ENCODE measurements around the gene TEX35.

TEX35 gene

DNA sequence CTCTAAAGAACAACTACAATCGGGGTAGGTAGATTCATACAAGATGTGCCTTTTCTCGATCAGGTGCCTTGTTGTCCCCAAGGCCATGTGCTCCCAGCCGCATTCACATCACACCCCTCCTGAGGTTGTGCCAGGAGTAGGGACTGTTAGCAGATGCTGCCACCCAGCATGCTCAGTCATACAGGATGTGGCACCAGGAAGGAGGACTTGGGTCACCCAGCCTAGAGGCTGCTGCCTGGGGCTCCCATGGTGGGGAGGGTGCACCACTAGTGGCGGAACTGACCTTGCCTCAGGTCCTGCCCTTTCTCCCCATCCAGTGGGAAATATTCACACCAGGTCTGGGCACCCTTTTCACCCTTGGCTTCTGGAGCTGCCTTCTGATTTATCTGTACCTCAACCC lies 8.3 kb downstream of the TEX35 start:
- DNase-seq, result no peak

DNA sequence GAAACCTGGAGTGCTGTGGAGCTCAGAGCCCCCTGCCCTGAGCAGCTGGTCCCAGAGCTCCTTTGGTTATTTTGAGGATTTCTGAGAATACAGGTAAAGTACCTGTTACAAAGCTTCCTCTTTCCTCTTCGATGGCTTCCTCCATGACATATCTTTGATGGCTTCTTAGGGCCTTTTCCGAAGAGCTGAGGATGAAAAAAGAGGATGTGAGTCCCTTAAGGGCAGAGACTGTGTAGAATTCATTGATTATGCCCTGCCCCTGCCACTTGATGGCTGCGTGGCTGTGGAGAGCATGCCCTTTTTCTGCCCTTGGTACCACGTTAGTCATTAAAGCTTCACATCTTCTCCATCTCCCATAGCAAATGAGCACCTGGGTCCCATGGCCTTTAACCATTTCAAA lies 14.2 kb downstream of the TEX35 start:
- DNase-seq, result no peak

DNA sequence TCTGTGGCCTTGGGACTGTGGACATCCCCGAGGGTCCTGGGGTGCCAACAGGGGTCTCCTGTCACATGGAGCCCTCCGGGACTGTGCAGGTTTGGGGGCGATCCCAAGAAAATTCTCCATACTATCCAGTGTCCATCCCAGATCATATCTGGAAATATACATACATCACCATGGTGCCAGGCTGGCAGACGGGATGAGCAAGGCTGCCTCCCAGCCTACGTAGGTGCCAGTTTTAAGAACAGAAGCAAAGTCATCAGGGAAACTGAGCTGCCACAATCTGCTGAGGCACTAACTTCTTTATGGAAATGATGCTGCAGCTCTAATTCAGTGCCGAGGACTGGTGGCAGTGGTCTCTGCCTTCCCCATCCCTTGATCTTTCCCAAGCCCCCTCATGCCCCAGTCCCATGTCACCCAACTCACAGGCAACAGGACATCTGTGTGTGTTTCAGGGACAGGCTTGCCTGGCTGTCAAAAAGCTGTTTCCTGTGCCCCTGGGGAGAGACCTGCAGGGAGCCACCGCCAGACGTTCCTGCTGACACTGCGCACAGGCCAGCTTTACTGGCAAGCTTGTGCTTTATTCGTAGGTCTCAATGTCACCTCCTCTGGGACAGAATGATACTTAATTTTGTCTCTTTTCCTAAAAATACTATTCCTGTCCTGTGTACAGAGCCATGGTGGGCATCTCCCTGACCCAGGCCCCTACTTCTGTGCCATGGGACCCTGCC lies 15.5 kb downstream of the TEX35 start:
- DNase-seq, result no peak

DNA sequence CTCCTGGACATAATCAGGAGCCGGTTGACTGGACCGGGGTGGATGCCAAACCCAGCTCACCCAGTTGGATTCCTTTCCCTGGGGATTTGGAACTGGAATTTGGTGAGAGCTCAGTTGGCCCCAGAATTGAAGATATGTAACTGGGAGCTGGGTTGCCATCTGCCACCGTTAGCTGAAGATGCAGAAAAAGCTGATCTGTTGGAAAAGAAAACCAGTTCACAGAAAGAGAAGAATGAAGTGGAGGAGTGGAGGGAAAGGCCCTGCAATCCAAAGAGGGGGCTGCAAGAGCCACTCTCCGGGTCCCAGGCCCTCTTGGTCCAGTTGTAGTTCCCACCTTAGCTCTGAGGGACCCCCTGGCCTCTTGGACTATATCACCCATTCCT lies 16.0 kb downstream of the TEX35 start:
- no peak for DNase-seq

DNA sequence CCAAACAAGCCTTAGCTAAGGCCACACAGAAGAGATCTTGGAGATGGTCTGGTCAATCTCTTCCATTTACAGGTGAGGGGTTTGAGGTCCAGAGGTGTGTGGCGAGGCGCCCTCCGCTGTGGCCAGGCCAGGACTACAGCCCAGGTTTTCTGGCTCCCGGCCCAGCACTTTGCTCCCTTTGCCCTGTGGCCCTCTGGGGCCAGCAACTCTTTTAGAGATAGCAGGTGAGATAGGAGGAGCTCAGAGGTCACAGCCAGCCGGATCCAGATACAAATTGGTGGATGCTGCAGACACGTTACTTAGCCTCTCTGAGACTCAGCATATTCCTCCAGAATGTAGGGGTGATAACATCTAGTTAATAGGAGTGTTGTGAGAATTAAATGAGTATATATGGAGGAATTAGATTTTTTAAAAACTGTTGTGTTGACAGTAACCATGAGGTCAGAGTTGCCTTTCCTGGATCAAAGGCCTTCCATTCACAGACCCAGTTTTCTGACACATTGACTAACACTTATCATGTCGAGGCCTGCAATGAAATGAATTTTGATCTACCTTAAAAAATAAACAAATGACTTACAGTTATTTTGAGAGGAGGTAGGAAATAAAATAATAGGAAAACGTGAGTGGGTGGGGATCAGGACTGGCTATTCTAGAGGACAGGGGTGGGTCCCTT lies 16.6 kb downstream of the TEX35 start:
- no peak for DNase-seq

DNA sequence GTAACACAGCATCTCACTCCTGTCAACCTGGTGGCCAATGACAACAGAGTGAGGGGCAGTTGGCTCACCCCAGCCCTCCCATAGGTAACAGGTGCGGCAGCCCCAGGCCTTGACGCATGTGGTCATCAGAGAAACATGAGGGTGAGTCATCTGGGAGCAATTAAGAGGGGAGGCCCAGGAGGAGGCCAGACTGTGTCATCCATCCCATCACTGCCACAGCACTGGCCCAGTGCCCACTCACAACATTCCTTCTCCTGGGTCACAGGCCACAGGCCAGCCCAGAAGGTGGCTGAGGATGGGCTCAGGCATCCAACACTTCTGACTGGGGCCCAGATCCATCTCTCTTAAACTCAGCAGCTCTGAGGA lies 17.1 kb downstream of the TEX35 start:
- no peak for DNase-seq

DNA sequence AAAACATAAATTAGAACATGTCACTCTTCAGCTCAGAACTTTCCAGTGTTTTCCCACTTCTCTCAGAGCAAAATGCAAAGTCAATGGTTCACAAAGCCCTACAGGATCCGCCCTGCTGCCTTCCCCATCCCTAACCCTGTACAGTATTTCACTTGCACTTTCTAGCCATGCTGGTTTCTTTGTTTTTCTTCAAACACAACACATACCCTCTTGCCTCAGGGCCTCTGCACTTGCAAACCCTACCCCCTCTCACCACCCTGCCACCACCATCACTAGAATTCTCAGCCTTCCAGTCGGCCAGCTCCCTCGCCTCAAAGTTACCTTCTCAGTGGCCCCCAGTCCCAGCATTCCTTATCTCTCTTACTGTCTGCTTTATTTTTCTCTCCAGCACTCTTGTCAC lies 17.6 kb downstream of the TEX35 start:
- DNase-seq, result no peak

DNA sequence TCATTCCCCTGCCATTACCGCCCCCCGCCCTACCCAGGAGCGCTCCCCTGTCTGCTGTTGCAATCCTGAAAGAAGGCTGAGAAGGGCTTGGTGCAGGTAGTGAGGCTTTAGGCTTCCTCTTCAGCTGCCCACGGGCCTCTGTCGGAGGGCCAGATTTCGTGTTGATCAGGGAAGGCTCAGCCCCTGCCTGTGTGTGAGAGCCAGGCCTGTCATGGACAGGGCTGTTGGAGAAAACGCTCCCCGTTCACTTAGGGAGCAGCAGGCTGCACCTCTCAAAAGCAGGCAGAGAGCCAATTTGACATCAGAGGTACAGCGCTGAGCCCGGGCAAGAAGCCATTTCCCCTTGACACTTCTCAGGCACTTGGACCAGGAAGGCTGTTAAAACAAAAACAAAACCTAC lies 19.0 kb downstream of the TEX35 start:
- DNase-seq, result no peak

DNA sequence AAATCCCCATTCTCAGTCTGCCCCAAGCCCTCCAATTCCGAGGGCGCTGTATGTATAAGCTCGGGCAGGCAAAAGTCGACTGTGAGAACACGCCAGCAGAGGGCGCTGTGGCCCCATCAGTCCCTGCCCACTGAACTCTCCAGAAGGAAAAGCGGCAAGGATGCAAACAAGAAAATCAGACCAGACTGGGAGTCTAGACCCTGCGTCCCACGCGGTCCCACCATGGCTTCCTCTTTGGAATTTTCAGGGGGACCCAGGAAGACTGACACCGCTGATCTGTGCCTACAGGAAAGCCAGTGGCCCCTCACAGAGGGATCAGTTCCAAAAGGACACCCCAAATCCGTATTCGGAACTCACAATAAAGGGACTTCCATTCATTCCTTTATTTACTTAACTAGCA lies 19.5 kb downstream of the TEX35 start:
- DNase-seq, result peak; percentile 69 to 74

DNA sequence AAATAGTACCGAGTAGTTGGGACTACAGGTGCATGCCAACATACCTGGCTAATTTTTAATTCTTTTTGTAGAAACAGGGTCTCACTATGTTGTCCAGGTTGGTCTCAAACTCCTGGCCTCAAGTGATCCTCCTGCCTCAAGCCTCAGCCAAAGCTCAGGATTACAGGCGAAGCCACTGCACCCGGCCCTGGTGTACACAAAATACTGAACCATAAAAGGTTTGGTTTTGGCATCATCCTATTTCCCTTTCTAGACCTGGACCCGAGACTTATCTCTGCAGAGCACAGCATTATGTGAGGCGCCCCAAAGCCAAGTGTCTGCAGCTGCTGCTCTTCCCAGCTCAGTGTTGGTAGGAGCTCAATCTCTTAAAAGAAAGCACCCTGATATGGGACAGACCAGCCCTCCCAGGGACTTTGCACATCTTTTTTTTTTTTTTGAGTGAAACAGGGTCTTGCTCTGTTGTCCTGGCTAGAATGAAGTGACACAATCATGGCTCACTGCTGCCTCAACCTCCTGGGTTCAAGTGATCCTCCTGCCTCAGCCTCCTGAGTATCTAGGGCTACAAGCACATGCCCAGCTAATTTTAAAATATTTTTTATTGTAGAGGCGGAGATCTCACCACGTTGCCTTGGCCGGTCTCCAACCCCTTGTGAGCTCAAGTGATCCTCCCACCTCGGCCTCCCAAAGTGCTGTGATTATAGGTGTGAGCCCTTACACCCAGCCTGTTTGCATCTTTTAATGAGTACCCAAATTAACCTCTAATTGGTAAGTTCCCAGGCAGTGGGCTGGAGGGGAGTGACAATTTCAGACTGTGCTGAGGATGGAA lies 20.4 kb downstream of the TEX35 start:
- no peak for DNase-seq

DNA sequence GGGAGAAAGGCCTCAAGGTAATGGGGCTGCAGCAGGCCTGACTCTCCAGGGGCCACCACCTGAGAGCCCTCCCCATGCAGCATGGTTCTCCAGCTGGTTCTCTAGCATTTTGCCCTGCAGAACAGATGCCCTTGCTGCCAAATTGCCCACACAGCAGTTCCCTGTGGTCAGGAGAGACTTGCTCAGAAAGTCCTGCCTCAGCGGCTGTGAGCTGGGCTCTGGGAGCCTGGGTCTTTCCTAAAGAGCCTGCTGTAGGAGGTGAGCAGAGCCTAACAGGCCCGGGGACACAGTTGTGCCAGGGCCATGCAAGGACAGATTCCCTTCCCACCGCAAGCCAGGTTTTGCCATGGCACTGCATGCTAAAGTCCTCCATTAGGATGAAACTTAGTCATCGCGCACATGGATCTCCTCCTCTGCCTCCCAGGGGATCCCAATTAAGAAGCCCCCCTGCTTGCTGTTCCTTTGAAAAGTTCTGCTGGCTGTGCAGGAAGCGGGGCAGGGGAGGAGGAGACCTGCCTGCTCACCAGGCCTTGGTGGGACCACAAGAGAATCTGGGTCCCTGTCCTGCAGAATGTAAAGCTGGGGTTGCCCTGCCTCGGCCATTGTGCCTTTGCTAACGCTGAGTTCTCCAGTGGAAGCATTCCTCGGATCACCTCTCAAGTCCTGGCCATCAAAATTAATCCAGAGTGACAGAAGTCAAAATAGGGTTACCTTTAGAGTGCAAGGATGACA lies 21.4 kb downstream of the TEX35 start:
- no peak for DNase-seq

DNA sequence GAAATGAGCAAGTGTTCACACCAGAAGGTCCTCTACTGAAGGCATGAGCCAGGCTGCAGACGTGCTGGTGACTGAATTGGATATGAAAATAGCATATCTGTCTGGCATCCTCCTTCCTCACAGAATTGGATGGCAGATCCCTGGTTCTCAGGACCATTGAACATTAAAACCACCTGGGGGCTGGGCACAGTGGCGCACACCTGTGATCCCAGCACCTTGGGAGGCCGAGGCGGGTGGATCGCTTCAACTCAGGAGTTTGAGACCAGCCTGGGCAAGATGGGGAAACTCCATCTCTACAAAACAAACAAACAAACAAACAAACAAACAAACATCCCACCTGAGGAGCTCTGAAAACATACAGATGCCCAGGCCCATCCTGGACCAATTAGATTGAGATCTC lies 23.4 kb downstream of the TEX35 start:
- no peak for DNase-seq

DNA sequence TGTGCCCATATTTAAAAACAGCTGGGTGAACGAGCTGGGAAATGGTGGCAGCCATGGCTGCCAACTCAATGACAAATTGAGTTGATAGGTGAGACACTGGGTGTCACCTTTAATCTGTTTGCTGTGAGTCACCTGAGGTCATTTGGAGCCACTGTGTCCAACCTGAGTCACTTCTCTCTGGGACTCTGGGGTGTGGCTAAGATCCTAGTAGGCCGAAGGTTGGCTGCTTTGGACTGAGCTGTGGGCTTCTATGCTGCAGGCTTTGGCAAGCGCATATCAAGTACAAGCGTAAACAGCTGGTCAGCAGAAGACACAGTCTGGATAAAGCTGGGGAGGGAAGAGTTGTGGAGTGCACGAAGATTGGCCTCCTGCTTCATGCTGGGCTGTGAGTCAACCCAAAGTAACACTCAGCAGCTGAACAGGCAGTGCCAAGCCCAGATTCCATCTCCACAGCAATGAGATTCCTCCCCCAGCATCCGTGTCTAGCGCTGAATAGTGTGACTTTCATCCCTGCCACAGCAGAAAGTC lies 24.0 kb downstream of the TEX35 start:
- no peak for DNase-seq

DNA sequence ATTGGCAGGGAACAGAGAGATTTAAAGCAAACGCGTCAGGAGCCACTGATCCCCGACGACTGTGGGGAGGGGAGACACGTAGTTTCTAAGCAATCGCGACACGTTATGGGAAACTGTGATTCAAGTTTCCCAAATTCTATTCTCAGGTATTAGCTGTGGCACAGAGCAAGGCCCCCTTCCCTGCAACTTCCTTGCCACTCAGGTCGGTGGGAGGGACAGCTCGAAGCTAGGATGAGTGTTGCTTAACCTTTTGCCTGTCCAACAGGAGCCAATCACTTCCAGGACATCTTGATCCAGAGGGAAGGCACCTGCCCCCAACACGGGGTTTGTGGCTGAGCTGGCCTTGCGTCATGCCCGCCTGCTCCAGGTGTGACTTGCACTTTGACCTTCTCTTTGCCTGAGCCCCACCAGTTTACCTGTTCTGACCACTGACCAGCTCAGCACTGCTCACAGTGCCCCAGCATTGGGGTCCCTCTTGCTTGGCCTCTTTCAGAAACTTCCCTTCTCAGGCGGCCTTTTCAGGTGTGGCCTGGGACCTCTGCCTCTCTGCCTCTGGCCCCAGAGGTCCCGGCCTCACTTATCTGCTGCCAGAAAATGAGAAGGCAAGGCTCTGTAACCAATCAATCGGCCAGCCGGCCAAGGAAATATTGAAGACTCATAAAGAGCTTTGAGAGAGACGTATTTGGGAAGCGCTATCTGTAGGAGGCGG lies 24.6 kb downstream of the TEX35 start:
- no peak for DNase-seq

DNA sequence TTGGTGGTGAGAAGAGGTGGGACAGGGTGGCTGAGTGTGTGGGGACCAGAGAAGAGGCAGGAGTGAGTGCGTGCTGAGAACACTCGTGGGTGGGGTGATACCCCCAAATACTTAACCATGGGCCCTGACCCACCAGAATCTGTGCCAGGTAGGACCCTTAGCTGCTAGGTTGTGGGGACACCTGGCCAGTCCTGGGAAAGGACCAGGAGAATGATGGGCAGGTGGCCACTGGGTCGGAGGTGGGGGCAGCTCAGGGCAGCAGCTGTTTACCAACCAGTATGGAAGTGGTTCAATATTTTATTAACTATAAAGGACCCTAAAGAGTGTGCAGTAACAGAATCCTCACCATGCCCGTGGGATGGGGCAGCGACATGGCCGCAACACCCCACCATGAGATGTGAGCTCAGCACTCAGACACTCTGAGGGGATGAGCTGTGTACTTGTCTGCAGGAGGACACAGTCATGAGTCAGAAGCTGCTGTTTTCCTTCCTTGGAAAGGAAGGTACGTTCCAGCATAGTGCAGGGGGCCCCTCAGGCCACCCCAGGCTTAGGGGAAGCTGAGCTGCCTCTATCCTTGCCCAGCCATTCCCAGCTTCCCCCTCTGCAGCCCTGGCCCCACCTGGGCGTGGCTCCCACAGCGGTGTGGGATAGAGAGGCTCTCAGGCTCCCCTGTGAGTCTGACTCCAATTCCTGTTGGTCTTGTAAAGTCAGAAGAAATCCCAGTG lies 25.4 kb downstream of the TEX35 start:
- DNase-seq, result no peak

DNA sequence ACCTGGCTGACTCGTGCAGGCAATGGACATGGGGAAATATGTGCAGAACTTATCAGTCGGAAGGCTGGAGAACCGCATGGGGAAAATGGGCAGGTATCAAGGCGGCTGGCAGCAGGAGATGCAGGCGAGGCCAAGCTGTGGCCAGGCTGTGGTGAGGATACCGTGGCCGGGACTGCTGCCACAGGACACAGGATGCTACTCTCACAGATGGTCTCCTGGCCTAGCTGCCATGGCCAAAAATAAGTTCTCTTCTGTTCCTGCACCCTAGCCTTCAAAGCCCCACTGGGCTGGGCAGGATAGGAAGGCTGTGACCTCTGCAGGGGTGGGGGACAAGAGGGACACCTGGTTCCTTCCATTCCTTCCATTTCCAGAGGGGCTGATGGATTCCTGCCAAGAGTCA lies 26.4 kb downstream of the TEX35 start:
- no peak for DNase-seq

DNA sequence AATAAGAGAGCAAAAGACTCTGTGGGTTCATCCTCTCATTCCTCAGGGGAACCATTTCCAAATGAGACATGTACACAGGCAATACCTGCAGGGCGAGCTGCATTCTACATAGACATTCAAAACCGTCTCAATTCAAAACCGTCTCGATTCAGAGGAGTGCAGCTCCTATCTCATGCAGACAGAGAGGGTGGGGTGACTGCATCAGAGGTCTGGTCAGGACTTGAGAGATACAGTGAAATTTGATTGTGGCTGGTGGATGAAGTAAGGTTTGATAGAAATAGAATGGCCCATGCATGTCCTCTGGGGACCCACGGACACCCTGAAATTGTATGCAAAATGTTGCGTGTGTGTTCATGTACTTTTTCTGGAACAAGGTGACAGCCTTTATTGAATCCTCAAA lies 27.3 kb downstream of the TEX35 start:
- DNase-seq, result no peak

DNA sequence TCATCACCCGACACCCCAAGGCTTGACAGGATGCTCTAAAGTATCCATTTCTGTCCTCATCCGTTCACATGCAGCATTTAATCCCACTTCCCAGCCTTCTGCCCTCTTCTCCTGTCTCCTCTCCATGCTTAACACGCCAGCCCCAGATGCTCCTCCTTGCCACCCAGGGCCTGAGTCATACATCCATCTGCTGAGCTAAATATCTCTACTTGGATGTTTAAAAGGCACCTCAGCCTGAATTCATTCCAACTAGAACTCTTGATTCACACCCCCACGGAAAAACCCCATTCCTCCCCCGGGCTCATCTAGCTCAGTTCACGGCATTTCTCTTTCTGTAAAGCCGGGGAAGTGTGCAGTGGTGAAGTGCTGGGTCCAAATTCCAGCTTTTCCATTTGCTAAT lies 27.7 kb downstream of the TEX35 start:
- DNase-seq, result no peak

DNA sequence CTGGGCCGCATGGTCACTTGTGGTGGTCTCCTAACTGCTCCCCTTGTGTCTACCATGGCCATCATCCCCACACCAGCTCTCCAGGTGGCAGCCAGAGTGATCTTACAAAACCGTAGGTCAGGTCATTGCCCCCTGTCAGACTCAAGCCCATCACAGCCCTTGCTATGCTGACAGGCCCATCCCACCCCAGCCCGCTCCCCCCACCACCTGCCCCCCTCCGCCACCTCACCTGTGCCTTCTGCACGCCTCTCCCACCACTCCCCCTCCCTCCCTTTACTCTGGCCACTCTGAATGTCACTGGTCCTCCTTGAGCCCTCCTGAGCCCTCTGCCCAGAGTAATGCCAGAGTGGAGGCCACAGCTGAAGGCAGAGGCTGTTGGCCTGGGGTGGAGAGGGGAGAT lies 28.5 kb downstream of the TEX35 start:
- DNase-seq, result no peak

DNA sequence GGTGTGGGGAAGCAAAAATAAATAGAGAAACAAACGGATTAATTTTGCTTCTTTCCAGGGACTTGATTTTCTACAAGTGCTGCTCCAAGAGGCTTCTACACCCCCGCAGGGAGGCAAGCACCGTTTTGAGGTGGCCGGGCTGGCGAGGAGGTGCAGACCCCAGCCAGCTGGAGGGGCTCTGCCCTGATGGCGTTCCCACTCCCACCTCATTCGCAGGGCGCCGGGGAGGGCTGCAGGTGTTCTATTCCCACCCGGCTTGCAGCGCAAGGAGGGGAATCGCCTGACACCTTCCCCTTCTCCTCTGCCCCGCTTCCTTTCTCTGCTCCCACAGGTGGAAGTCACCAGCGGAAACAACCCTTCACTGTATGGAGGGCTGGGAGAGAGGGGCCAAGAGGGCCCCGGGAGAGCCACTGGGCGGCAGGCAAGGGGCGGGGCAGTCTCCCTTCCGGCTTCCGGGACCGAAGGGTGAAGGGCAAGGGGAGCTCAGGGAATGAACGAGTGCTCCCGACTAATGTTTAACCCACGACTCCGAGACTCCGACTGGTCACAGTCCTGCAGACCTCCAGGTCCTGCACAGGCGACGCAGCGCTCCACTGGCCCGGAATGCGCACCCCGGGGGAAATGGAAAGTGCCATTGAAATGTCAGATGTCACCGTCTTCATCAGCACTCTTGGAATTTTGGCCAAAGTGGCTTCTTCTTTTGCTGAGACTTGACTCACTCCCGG lies 29.1 kb downstream of the TEX35 start:
- DNase-seq, result no peak
